ENCODE results near the gene EIF4E. TPM values are rescaled to one million over a fixed set of nuclear protein-coding genes. Genes with fewer than 3 reads are reported as not detected.

Gene EIF4E
- total RNA-seq, result 163 and 241 TPM in 2 replicates

GRCh38 chr4:98928505-98929340 lies at the start of gene EIF4E:
Gene EIF4E, minus strand, starts transcription at chr4:98929133. Its CDS starts 21 bp downstream, at chr4:98929112.
- peak; percentile 99 for DNase-seq (ENCODE audit: low read depth)
- H3K4me3 ChIP-seq (ENCODE audit: low read depth, low read length), result peak within 1 kb of the TSS; percentile 87
- TF ChIP-seq CTCF (IDR thresholded peaks at IDR 0.05; ENCODE audit: insufficient read depth, low read depth, low read length), result peak; percentile 5

GRCh38 chr4:98977557-98977956 lies 48.6 kb upstream of the EIF4E start:
- DNase-seq (ENCODE audit: low read depth), result no peak
- TF ChIP-seq CTCF (IDR thresholded peaks at IDR 0.05; ENCODE audit: insufficient read depth, low read depth, low read length), result no peak
- no peak overlapping the region for H3K4me3 ChIP-seq (ENCODE audit: low read depth, low read length)

- DNase-seq (ENCODE audit: low read depth), result no peak
- no peak overlapping the region for H3K4me3 ChIP-seq (ENCODE audit: low read depth, low read length)
- no peak for TF ChIP-seq CTCF (IDR thresholded peaks at IDR 0.05; ENCODE audit: insufficient read depth, low read depth, low read length)
Observed at GRCh38 chr4:98976716-98977115, 47.8 kb upstream of the EIF4E start.

GRCh38 chr4:98969878-98970785 lies 41.2 kb upstream of the EIF4E start:
- no peak overlapping the region for H3K4me3 ChIP-seq (ENCODE audit: low read depth, low read length)
- no peak for TF ChIP-seq CTCF (IDR thresholded peaks at IDR 0.05; ENCODE audit: insufficient read depth, low read depth, low read length)
- DNase-seq (ENCODE audit: low read depth), result no peak

- no peak for DNase-seq (ENCODE audit: low read depth)
- TF ChIP-seq CTCF (IDR thresholded peaks at IDR 0.05; ENCODE audit: insufficient read depth, low read depth, low read length), result no peak
- no peak overlapping the region for H3K4me3 ChIP-seq (ENCODE audit: low read depth, low read length)
Observed at GRCh38 chr4:98967786-98968329, 38.9 kb upstream of the EIF4E start.

- TF ChIP-seq CTCF (IDR thresholded peaks at IDR 0.05; ENCODE audit: insufficient read depth, low read depth, low read length), result no peak
- H3K4me3 ChIP-seq (ENCODE audit: low read depth, low read length), result no peak overlapping the region
- no peak for DNase-seq (ENCODE audit: low read depth)
Observed at GRCh38 chr4:98966926-98967325, 38.0 kb upstream of the EIF4E start.

All from fibroblast of villous mesenchyme (primary cell).